Endothelial cell of umbilical vein (primary cell): ENCODE data around the gene CFAP77. TPM values are rescaled to one million over a fixed set of nuclear protein-coding genes. Genes with fewer than 3 reads are reported as not detected.

Experiments used
- BruUV-seq: library from RNA; stranded (reverse); fragments of 400-500 nt; replicated peaks from 2 replicates; lab custom pipeline; 2021; lab: Mats Ljungman, UMichigan
- CTCF ChIA-PET: fragments of 300-600, 350-600 bp; sonication (Branson Sonifier 250); formaldehyde crosslinking; loops from one replicate; lab custom pipeline; 2021; ENCODE audit warnings: antibody characterized with exemption, inconsistent platforms; lab: Charles Lee
- POLR2A ChIA-PET: fragments of 300-600, 350-600 bp; sonication (Branson Sonifier 250); formaldehyde crosslinking; loops from one replicate; lab custom pipeline; 2021; ENCODE audit warnings: antibody characterized with exemption, inconsistent platforms; lab: Charles Lee
- DNase-seq: peaks from one replicate; pipeline ENCODE4 v3.0.0-alpha.2; 2011; ENCODE audit warnings: low read depth, low spot score
- FAIRE-seq: peaks from 2 replicates; lab custom pipeline; 2011; peaks lifted over from hg19 to GRCh38; lab: Jason Lieb, UNC
- H2AFZ ChIP-seq: 2 replicates; pipeline ENCODE4 v1.6.0; 2012; ENCODE audit warnings: low read depth, low read length, control low read depth, inconsistent platforms
- H3K27ac ChIP-seq: 2 replicates; pipeline ENCODE4 v1.5.1; 2011; ENCODE audit warnings: low read depth, mild to moderate bottlenecking, control low read depth, low read length, moderate library complexity; ENCODE audit not compliant: insufficient read depth
- H3K27me3 ChIP-seq, 2 experiments: 2 replicates each; pipeline versions ENCODE4 v1.6.0 to v1.6.1; 2011; ENCODE audit warnings: low read length in 2 of 2, mixed read lengths in 1 of 2; ENCODE audit not compliant: control insufficient read depth in 2 of 2, insufficient read depth in 2 of 2
- H3K36me3 ChIP-seq, 2 experiments: 2 replicates in 1 of 2; 3 replicates in 1 of 2; pipeline ENCODE4 v1.5.1; 2011; ENCODE audit warnings: low read length in 2 of 2, mild to moderate bottlenecking in 1 of 2, moderate library complexity in 1 of 2; ENCODE audit not compliant: control insufficient read depth in 2 of 2, insufficient read depth in 2 of 2; ENCODE audit errors: extremely low read depth in 1 of 2
- H3K4me1 ChIP-seq: 3 replicates; pipeline ENCODE4 v1.5.1; 2011; ENCODE audit warnings: mild to moderate bottlenecking, low read length; ENCODE audit not compliant: control insufficient read depth, insufficient read depth; ENCODE audit errors: extremely low read depth
- H3K4me2 ChIP-seq: 2 replicates; pipeline ENCODE4 v1.6.1; 2011; ENCODE audit warnings: low read length, control low read depth, mixed read lengths; ENCODE audit not compliant: insufficient read depth
- H3K4me3 ChIP-seq, 3 experiments: fragments of 200-600 bp in 1 of 3; sonication (generic), shearing (Covaris generic) in 1 of 3; replicated peaks in 1 of 3; 2 replicates each; pipeline ENCODE4 v1.5.1; 2011 to 2016; ENCODE audit warnings: control low read depth in 3 of 3, low read length in 3 of 3, mild to moderate bottlenecking in 2 of 3, inconsistent platforms in 1 of 3, low read depth in 1 of 3, moderate library complexity in 1 of 3; ENCODE audit not compliant: insufficient read depth in 1 of 3
- H3K79me2 ChIP-seq: 2 replicates; pipeline ENCODE4 v1.6.0; 2012; ENCODE audit warnings: low read length, inconsistent platforms; ENCODE audit not compliant: control insufficient read depth, insufficient read depth
- H3K9ac ChIP-seq: replicated peaks from 2 replicates; pipeline ENCODE3; 2011; ENCODE audit warnings: low read length, control low read depth; ENCODE audit not compliant: insufficient read depth; ENCODE audit errors: extremely low read depth
- H3K9me1 ChIP-seq: replicated peaks from 3 replicates; pipeline ENCODE4 v1.6.0; 2011; ENCODE audit warnings: mild to moderate bottlenecking, low read length; ENCODE audit not compliant: control insufficient read depth, insufficient read depth; ENCODE audit errors: extremely low read depth
- H3K9me3 ChIP-seq: replicated peaks from 2 replicates; pipeline ENCODE4 v1.5.1; 2012; ENCODE audit warnings: low read length, inconsistent platforms; ENCODE audit not compliant: control insufficient read depth, insufficient read depth
- H4K20me1 ChIP-seq: replicated peaks from 2 replicates; pipeline ENCODE3; 2011; ENCODE audit warnings: mild to moderate bottlenecking, low read length; ENCODE audit not compliant: control insufficient read depth, insufficient read depth; ENCODE audit errors: extremely low read depth
- EZH2 ChIP-seq: IDR thresholded peaks from 2 replicates; pipeline ENCODE4 v1.6.1; 2012; ENCODE audit warnings: borderline replicate concordance, low read depth, mild to moderate bottlenecking, moderate library complexity, low read length, inconsistent platforms; ENCODE audit not compliant: severe bottlenecking
- FOS ChIP-seq: IDR thresholded peaks from 2 replicates; pipeline ENCODE4 v1.6.1; 2011; ENCODE audit warnings: mild to moderate bottlenecking, low read length, moderate library complexity, borderline replicate concordance; ENCODE audit not compliant: insufficient read depth
- GATA2 ChIP-seq: IDR thresholded peaks from 2 replicates; pipeline ENCODE4 v1.7.0; 2011; ENCODE audit warnings: low read depth, mild to moderate bottlenecking, moderate library complexity, mixed read lengths, low read length; ENCODE audit not compliant: insufficient read length, insufficient read depth
- JUN ChIP-seq: IDR thresholded peaks from 2 replicates; pipeline ENCODE4 v1.6.1; 2011; ENCODE audit warnings: borderline replicate concordance, low read depth; ENCODE audit not compliant: insufficient read length, insufficient read depth
- MYC ChIP-seq: IDR thresholded peaks from one replicate; pipeline ENCODE4 v1.6.1; 2011; ENCODE audit warnings: mild to moderate bottlenecking, low read depth, low read length
- POLR2A ChIP-seq: IDR thresholded peaks from 2 replicates; pipeline ENCODE4 v1.6.1; 2012; ENCODE audit warnings: low read depth, mild to moderate bottlenecking, control low read depth, low read length
- POLR2AphosphoS5 ChIP-seq: IDR thresholded peaks from 2 replicates; pipeline ENCODE4 v1.6.1; 2012; ENCODE audit warnings: low read depth, mild to moderate bottlenecking, control low read depth, low read length, moderate library complexity; ENCODE audit not compliant: insufficient read depth
- dilution Hi-C: fragments of 300-500 bp; cut with MboI; formaldehyde crosslinking; loops from one replicate; pipeline ENCODE4 v1.15.0; 2019; ENCODE audit warnings: low sequenced_read_pairs; ENCODE audit not compliant: extremely low pct_ligation_motif_present
- intact Hi-C: fragments of 100-400 bp; cut with micrococcal nuclease; formaldehyde crosslinking; loops from one replicate; pipeline ENCODE4 v1.10.0; 2022
- polyA plus RNA-seq, 4 experiments: library from polyadenylated mRNA; depleted of rRNA in 3 of 4; stranded (reverse) in 3 of 4; unstranded in 1 of 4; fragments of >200 nt; gene quantifications; 2 replicates each; pipeline versions ENCODE4 v1.2.1 to v1.2.3, GENCODE V29; 2011 to 2012; ENCODE audit warnings: missing spikeins in 1 of 4
- total RNA-seq: library from RNA; stranded (reverse); gene quantifications from 2 replicates; pipeline ENCODE4 v1.2.3, GENCODE V29; 2021
- TF ChIP-seq, protein P1 (sequence below): IDR thresholded peaks from 2 replicates; pipeline ENCODE4 v1.6.1; 2011; ENCODE audit not compliant: insufficient read depth, insufficient read length
- TF ChIP-seq, protein P2 (sequence below), 2 donors: IDR thresholded peaks; 1 replicate in 1 of 2; 2 replicates in 1 of 2; pipeline ENCODE4 v1.5.1; 2011; ENCODE audit warnings: low read length in 2 of 2, mild to moderate bottlenecking in 2 of 2, moderate library complexity in 2 of 2, control low read depth in 1 of 2, inconsistent platforms in 1 of 2, low read depth in 1 of 2; ENCODE audit not compliant: insufficient read depth in 1 of 2; ENCODE audit errors: extremely low read depth in 1 of 2

Gene CFAP77
- total and polyA plus RNA-seq, 2 donors (not counting 3 experiments of a cell fraction or from before 2014, with no cell fraction given), result not detected

- intact Hi-C loops, result no loop called here
- CTCF ChIA-PET, result interaction anchor here (1.4 to 1.5 kb wide), 2 partner anchors 75 to 86 kb away, joined by 3 to 6 read pairs; no protein-coding TSS in a partner anchor
- Histone ChIP-seq H3K4me2 (no peak overlapping the region), H3K9me1 (no peaks in the 10 kb centered on the region), H3K27me3 (peaks cover 8 to 11% of the 10 kb centered on the region in 2 experiments), H3K79me2 (no peaks in the 10 kb centered on the region), H3K9ac (no peak overlapping the region), H3K36me3 (no peaks in the 10 kb centered on the region), H3K27ac (no peak overlapping the region), H3K4me3 (no peak overlapping the region), H4K20me1 (no peaks in the 10 kb centered on the region), H2AFZ (no peak overlapping the region), H3K9me3 (no peaks in the 10 kb centered on the region), H3K4me1 (no peaks in the 10 kb centered on the region)
- DNase-seq (no peak), FAIRE-seq (no peak)
- dilution Hi-C loops, result no loop called here
- TF ChIP-seq POLR2A, result no peak
- TF ChIP-seq EZH2, result no peak
- POLR2A ChIA-PET, result no interaction called here
- BruUV-seq, result no TSS peak
These were observed 90.2 kb downstream of the CFAP77 start for GRCh38 chr9:132500193-132500592.

GRCh38 chr9:132502480-132502879 lies 92.5 kb downstream of the CFAP77 start:
- ChIA-PET CTCF (interaction anchor here (1.0 kb wide), 1 partner anchor 69 kb away, joined by 4 read pairs; no protein-coding TSS in a partner anchor), POLR2A (no interaction called here)
- H3K27me3 ChIP-seq, result peaks cover 15 to 19% of the 10 kb centered on the region in 2 experiments

More at GRCh38 chr9:132502480-132502879, 92.5 kb downstream of the CFAP77 start:
- intact Hi-C loops (no loop called here), dilution Hi-C loops (no loop called here)
- no peaks in the 10 kb centered on the region for H4K20me1 ChIP-seq
- no peak overlapping the region for H3K4me2 ChIP-seq
- FAIRE-seq, result no peak
- BruUV-seq, result no TSS peak
- no peaks in the 10 kb centered on the region for H3K9me3 ChIP-seq
- no peaks in the 10 kb centered on the region for H3K36me3 ChIP-seq
- no peak overlapping the region for H2AFZ ChIP-seq
- no peak overlapping the region for H3K9ac ChIP-seq
- no peaks in the 10 kb centered on the region for H3K4me1 ChIP-seq
- no peak overlapping the region for H3K4me3 ChIP-seq
- H3K27ac ChIP-seq, result no peak overlapping the region
- DNase-seq, result no peak
- no peaks in the 10 kb centered on the region for H3K9me1 ChIP-seq
- no peaks in the 10 kb centered on the region for H3K79me2 ChIP-seq
- TF ChIP-seq POLR2A (no peak), EZH2 (no peak), GATA2 (no peak), JUN (no peak), MYC (no peak), POLR2AphosphoS5 (no peak), FOS (no peak)
- TF ChIP-seq, protein P1, sequence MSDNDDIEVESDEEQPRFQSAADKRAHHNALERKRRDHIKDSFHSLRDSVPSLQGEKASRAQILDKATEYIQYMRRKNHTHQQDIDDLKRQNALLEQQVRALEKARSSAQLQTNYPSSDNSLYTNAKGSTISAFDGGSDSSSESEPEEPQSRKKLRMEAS, result no peak
- TF ChIP-seq, protein P2, sequence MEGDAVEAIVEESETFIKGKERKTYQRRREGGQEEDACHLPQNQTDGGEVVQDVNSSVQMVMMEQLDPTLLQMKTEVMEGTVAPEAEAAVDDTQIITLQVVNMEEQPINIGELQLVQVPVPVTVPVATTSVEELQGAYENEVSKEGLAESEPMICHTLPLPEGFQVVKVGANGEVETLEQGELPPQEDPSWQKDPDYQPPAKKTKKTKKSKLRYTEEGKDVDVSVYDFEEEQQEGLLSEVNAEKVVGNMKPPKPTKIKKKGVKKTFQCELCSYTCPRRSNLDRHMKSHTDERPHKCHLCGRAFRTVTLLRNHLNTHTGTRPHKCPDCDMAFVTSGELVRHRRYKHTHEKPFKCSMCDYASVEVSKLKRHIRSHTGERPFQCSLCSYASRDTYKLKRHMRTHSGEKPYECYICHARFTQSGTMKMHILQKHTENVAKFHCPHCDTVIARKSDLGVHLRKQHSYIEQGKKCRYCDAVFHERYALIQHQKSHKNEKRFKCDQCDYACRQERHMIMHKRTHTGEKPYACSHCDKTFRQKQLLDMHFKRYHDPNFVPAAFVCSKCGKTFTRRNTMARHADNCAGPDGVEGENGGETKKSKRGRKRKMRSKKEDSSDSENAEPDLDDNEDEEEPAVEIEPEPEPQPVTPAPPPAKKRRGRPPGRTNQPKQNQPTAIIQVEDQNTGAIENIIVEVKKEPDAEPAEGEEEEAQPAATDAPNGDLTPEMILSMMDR (IDR thresholded peaks at IDR 0.05; ENCODE audit: extremely low read depth in 1 of 2, insufficient read depth in 1 of 2, low read depth in 1 of 2, low read length in 2 of 2), result no peak
